ENCODE measurements around the gene DOCK9. TPM values are rescaled to one million over a fixed set of nuclear protein-coding genes. Genes with fewer than 3 reads are reported as not detected.

DOCK9 gene, protein sequence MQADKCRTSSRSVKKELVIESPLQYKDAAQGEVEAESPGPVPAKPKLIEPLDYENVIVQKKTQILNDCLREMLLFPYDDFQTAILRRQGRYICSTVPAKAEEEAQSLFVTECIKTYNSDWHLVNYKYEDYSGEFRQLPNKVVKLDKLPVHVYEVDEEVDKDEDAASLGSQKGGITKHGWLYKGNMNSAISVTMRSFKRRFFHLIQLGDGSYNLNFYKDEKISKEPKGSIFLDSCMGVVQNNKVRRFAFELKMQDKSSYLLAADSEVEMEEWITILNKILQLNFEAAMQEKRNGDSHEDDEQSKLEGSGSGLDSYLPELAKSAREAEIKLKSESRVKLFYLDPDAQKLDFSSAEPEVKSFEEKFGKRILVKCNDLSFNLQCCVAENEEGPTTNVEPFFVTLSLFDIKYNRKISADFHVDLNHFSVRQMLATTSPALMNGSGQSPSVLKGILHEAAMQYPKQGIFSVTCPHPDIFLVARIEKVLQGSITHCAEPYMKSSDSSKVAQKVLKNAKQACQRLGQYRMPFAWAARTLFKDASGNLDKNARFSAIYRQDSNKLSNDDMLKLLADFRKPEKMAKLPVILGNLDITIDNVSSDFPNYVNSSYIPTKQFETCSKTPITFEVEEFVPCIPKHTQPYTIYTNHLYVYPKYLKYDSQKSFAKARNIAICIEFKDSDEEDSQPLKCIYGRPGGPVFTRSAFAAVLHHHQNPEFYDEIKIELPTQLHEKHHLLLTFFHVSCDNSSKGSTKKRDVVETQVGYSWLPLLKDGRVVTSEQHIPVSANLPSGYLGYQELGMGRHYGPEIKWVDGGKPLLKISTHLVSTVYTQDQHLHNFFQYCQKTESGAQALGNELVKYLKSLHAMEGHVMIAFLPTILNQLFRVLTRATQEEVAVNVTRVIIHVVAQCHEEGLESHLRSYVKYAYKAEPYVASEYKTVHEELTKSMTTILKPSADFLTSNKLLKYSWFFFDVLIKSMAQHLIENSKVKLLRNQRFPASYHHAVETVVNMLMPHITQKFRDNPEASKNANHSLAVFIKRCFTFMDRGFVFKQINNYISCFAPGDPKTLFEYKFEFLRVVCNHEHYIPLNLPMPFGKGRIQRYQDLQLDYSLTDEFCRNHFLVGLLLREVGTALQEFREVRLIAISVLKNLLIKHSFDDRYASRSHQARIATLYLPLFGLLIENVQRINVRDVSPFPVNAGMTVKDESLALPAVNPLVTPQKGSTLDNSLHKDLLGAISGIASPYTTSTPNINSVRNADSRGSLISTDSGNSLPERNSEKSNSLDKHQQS (N-terminal part only)
- total RNA-seq, result 95.8 and 97.6 TPM in 2 replicates

DNA sequence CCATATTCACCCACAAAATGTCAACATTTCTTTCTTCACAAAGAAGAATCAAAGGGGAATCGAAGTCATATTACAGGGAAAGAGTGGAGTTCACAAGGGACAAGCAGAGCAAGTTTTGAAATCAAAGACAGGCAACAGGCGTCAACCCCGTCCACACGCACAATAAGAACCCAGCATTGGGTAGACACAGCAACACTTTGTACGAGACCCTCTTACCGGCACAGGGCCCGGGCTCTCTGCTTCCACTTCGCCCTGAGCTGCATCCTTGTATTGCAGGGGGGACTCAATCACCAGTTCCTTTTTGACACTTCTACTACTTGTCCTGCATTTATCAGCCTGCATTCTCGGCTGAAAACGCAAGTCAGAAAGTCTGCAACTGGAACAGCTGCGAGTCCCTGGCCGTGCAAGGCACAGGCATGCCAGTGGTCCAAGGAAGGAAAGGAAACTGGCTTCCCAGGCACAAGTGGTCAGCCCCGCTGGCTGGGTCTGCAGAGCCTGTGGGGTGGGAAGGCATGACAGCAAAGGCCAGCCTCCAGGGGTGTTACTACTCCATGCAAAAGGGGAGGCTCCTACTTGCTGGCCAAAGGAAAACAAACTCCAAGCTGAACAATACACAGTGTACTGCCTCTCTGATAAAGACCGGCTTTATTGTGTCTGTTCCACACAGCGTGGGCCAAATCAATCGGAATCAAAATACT is at the start of gene DOCK9:
DOCK9 (minus strand) TSS at position 497 of the 698 bp plus-strand sequence; CDS start at position 342, 155 bp downstream.
- intact Hi-C loops (cut with micrococcal nuclease), result no loop called here

DNA sequence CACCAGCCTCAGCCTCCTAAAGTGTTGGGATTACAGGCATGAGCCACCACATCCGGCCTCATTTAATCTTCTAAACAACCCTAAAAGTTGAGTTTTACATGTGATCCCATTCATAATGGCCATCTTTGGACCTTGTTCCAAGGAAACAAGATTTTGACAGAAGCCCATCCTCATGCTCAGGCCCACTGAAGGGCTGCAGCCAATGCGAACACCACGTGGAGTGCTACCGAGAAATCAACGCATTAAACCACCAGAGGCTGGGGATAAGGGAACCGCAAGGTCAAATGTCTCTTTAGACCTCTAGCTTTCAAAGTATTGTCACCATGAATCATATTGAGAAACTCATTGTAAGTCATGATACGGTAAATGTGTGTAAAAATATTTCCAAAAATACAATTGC is 49.4 kb upstream of the DOCK9 start:
- intact Hi-C loops (cut with micrococcal nuclease), result loop anchor here (2.0 to 5.0 kb wide), 3 partner anchors 28 to 175 kb away; no protein-coding TSS in a partner anchor

DNA sequence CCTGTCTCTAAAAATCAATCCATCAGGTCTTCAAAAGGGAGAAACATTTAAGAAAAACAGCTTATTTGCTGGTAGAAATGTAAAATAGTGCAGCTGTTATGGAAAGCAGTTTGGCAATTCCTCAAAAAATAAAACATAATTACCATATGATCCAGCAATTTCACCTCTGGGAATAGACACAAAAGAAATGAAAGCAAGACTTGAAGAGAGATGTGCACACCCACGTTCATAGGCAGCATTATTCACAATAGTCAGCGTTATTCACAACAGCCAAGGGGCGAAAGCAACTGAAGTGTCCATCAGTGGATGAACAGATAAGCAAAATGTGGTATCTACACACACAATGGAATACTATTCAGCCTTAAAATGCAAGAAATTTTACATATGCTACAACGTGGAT is 45.1 kb upstream of the DOCK9 start:
- intact Hi-C loops (cut with micrococcal nuclease), result no loop called here

DNA sequence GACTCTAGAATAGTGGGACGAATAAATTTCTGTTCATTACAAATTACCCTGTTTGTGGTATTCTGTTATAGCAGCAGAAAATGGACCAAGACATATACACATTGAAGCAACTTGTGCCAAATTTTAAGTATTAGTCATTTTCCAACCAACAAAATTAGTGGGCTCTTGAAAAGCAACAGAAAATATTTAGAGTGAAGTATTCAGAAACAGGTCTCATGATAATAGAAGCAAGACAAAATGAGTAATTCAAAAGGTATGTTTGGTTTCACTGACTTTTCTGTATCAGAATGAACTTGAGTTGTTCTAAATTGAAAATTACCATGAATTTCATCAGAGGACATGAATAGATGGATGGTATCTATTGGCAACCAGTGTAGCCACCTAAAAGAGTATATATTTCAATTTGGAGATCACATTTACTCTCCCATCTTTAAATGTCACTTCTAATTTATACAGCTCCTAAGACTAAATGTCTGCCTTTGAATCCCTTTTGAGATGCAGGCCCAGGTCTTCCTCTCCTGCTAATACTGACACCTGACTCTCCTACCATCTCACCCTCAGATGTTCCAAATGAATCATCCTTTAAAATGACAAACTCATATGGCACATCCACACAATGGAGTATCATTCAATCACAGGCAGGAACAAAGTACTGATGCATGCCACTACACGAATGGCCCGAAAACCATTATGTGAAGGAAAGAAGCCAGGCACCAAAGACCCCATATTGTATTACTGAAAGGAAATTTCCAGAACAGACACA is 40.7 kb upstream of the DOCK9 start:
- intact Hi-C loops (cut with micrococcal nuclease), result no loop called here

DNA sequence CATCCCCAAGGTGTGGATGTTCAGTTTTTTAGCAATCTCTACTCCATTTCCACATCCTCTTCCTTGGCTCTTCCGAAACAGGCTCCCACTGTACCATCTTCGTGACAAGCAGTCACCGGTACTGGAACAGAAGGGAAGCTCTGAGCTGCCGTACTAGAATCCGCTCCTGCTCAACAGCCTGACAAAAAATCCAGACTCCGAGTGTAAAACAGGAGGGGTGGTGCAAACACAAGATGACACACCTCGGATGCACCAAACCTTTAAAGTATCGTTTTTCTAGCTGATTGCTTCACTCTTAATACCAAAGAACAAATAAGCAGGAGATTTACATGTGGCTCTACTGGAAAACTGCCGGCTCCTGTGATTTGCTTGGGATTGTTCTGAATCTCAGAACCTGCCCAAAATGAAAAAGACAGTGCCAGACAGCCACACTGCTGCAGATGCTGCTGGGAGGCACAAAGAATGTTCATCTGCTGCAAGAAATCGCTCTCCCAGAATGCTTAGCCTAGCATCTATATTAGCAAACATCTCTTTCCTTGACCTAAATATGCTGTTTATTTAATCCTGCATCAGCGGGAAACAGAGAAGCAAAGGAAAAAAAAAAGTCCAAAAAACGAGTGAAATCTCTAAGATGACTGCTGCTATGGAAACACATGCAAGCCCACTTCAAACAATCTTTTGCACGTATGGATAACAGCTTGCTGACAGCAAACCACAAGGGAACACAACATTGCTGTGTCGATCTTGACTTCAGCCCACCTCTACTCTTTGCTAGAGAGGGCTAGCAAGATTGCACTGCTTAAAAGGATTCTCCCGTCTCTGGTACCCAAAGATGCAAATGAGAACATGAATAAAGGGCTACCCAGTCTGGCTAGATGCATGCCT is 38.0 kb upstream of the DOCK9 start:
- intact Hi-C loops (cut with micrococcal nuclease), result no loop called here

DNA sequence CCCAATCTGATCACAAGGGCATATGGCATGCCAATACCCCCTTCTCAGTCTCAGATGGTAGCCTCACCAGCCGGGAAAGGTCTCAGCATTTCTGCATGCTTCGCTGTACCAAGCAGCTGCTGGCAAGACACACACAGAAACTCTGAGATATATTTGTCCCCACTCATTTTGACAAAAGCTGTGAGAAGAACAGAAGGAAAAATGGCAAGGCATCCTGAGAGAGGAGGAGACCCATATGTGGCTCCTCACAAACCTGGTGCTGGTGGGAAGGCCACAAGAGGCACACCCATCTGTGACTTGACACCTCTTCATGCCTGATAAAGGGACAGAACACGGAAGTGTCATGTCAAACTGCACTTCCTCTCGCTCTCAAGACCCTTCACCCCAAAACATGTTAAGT is 36.7 kb upstream of the DOCK9 start:
- intact Hi-C loops (cut with micrococcal nuclease), result no loop called here

DNA sequence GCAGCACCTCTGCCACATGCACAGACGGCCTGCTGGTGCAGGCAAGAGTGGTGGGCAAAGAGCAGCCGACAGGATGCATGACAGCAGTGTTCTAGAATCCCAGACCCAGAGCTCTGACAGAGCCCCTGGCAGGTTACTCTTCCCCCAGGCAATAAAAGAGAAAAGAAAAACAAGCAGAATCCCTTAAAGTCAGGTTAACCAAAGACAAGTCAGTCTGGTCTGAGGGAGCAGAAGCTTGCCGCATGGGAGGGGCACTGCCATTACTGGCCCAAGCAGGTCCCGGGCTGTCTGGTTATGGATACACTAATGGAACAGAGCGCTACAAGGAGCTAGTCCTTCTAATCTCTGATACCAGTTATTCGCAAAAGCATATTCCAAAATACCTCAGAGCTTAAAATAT is 36.1 kb upstream of the DOCK9 start:
- intact Hi-C loops (cut with micrococcal nuclease), result no loop called here

DNA sequence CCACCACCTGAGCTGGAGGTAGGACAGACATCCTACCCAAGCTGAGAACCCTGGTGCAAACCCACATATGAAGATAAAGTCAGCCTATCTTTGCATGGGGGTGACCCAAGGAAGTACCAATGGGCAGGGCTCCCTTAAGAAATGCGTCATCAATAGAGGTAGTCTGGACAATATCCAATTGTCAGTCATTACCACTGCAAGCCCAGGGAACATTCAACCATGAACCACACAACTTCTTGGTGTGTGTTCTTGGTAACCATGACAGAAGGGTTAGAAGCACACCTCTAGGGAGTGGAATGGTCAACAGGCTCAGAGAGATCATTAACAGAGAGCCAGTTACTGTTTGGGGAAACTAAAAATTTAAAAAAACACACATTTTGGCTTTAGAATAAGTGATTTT is 34.7 kb upstream of the DOCK9 start:
- intact Hi-C loops (cut with micrococcal nuclease), result no loop called here

DNA sequence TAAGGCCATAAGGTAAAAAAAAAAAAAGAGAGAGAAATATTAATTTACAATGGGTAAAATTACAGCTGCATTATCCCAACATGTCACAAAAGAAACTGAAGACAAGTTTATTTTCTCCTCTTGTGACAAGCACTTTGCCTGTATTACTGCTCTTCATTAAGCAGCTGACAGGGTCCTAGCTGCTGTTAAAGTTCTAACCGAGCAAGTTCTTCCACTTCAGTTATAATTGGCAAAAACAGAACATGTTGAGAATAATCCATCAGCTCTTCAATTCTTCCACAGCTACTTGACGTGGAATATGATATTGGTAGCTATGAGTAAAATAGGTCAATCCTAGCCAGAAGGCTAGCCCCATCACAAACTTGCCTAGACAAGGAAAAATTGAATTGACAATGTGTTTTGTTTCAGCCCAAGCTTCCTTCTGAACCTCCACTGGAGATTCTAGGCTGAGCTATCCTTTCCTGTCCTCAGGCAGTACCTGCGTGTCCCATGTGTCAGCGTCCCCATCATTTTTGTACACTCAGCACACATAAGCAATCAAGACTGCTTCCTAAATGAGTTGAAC is 32.2 kb upstream of the DOCK9 start:
- intact Hi-C loops (cut with micrococcal nuclease), result no loop called here

DNA sequence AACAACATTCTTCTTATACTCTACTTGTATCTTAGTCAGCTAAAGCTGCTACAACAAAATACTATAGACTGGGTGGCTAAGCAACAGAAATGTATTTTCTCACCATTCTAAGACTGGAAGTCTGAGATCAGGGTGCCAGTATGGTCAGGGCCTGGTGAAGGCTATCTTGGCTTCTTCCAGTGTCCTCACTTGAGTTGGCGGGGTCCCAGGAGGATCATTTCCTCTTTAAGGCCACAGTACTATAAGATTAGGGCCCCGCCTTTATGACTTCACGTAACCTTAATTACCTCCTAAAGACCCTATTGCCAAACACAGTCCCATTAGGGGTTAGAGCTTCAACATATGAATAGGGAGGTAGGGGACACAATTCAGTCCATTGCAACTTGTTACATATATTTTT is 30.7 kb upstream of the DOCK9 start:
- intact Hi-C loops (cut with micrococcal nuclease), result no loop called here

DNA sequence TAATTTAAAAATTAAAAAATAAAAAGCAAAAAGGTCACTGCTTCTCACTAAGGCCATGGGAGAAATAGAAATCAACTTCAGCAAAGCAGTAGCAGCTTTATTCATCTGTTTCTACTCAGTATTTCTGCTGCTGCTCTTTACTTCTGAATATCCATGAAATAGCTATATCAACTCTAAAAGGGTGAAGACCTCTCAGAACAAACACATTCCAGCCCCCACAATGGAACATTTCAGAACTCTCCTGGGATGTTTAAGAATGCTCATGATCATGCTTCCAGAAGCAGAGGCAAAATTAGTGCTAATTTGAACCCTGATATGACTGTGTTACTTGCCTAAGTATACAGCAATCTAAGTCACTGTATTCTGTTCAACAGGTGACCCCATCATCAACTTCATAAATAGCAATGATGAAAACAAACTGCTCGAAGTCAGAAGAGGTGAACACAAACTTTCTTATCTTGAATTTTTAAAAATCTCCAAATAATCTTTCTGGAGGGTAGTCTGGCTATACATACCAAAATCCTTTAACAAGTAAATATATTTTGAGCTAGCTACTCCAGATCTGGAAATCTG is 29.6 kb upstream of the DOCK9 start:
- intact Hi-C loops (cut with micrococcal nuclease), result no loop called here

DNA sequence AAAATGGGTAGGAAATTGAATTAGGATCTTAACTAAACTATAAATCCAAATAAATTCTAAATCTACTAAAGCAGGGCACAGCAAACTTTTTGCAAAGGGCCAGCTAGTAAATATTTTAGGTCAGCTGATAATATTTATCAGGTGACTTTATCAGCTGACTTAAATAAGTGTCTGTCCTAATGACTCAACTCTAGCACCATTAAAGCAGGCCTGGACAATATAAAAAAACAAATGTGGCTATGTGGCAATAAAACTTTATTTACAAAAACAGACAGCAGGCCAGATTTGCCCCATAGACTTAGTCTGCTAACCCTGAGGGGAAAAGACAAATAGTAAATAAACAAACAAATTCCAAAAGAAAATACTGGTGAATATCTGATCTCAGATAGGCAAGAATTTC is 27.7 kb upstream of the DOCK9 start:
- intact Hi-C loops (cut with micrococcal nuclease), result no loop called here

DNA sequence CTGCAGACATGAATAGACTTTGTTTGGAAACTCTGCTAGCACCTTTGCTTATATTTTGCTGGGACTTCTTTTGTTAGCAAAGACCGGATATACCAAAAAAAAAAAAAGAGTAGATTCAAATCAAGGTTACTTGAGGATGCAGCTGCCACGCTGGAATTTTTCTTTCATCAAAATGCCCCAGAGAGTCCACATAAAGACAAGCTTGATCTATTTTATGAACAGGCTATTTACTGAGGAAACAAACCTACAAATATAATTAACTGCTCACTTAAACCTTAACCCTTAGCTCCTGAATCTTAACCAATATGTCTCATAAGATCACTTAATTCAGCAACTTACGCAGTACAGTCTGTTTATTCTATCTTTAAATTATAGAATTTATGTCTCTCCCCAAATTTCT is 27.1 kb upstream of the DOCK9 start:
- intact Hi-C loops (cut with micrococcal nuclease), result no loop called here

DNA sequence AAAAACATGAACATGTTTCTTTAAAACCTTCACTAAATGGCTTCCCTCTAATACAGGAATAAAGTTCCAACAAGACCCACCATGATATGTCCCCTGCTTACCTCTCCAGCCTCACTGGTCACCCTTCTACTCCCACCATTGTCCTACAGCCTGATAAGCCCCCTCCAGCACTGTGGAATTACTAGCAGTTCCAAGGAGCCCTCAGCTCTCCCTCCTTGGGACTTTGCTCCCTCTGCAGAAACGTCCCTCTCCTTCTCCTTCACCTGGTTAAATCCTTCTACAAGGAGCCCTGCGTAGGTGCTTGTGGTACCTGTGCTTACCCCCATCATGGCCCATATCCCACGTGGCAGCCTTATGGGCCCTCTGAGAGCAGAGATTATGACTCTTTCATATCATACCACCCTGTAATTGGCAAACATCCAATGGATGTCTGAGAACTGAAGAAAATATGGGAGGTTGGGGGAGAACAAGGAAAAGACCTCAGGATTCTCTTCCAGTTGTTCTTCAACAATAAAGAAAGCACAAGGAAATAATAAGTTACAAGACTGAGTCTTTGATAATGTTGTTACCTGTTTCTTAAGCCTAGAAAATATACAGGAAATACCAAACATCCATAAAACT is 26.1 kb upstream of the DOCK9 start:
- intact Hi-C loops (cut with micrococcal nuclease), result no loop called here

DNA sequence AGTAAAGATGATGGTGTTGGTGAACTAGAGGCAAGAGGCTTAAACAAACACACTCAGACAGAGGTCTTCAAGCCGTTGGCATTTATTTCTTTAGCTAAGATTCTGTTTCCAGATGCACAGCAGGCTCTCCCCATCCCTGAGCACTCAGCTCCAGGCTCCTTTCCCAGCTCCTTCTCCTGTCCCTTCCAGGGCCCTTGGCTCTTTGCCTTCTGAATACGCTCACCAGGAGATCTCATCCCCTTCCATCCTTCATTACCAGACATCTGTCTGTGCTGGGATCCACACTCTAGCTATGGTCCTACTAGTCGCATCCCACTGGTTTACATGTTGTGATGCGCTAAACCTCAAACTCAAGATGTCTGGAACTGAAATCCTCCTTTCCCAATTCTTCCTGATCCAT is 25.3 kb upstream of the DOCK9 start:
- intact Hi-C loops (cut with micrococcal nuclease), result no loop called here

DNA sequence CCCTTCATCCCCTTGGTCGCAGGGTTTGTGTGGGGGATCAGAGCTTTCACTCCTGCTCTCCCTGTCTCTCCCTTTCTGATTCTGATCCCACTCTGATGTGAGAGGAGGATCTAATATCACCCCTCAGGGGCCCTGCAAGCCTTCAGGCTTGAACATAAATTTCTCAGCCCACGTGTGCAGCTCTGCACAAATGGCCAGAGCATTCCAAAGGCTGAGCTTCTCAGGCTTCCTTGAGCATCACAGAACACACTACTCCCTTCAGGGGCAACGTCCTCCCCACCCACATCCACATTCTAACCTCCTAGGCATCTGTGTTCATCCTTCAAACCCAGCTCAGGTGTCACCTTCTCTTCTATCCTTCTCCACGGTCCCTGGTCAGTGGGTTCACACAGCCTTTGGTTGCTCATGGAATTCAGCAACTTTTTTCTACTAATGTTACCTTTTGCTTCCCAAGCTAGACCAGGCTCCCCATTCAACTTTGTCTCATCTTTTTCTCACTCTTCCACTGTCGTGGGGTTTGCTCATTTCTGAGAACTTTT is 24.4 kb upstream of the DOCK9 start:
- intact Hi-C loops (cut with micrococcal nuclease), result no loop called here

DNA sequence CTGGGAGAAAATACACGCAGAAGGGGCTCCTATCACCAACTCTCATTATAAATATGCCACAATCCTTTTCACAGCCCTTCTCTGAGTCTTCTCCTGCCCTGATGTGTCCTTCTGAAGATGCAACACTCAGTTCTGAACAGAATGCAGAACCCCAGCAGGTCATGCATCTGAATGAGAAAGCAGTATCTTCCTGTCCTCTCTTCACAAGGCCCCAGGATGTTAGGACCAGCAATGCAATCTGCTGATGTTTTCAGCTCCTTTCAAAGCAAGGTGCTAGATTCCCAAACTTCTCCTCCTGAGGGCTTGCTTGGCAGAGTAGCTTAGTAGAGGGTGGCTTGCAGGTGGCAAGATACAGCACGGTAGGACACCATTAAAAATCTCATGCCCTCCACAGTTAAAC is 22.3 kb upstream of the DOCK9 start:
- intact Hi-C loops (cut with micrococcal nuclease), result no loop called here

DNA sequence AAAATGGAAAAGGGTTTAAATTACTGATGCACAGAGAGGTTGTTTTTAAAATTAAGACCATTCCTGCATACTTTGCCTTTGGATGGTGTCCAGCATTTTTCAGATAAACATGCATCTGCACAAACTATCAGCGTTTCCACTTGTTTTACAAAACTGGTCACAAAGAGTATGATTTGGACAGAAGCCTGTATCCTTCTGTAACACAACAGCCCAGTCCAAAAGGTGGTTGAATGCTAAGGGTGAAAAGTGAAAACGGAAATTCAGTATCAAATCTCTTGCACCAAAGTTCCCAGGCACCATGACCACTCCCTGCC is 21.7 kb upstream of the DOCK9 start:
- intact Hi-C loops (cut with micrococcal nuclease), result loop anchor here (2.0 kb wide), 2 partner anchors 27 to 85 kb away; no protein-coding TSS in a partner anchor

Measured in T-helper 1 cell treated with Interleukin-12 subunit alpha and Interleukin-12 subunit beta and Interleukin-4 antibody, amounts not matched to agents 30 ng/mL and 1 ng/mL, for 36 hours (primary cell).